ENCODE results near the gene SBF2.

- TF ChIP-seq CTCF (IDR thresholded peaks at IDR 0.05) (no peak), POLR2A (IDR thresholded peaks at IDR 0.05) (no peak)
Observed at GRCh38 chr11:10144954-10145353, 149.1 kb downstream of the SBF2 start.

All from esophagus squamous epithelium (tissue), 4 donors.